NCI-H2171 treated with DMSO at 0.1 percent for 48 hours (cell line): ENCODE measurements around the gene GFRA1.
"Not testable (repeated sequence)": the region's sequence is repeated elsewhere in the genome, so short reads cannot be mapped to it uniquely, and the experiment has no call there.

ENCODE experiments used
- DNase-seq: peaks from one replicate; lab custom pipeline; 2025; lab: John Stamatoyannopoulos, UW

GFRA1 gene

DNA sequence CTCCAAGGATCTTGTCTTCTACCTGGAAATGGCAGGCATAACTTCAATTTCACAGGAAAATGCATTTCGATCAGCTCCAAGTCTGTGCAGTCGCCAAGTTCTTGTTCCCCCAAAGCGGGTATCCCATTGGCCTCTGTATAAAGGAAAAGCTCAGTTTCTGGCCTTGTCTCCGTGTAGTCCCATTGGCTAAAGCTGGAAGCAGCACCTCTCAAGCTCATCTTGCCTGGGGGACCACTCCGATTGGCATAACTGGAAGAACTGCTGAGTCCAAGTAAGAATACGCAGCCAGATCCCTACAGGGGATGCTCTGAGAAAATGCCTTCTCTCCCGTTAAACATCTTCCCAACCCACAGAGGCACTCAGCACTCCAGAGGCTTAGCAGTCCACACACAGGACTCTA, 205.2 kb downstream of the GFRA1 start:
- no peak for DNase-seq

DNA sequence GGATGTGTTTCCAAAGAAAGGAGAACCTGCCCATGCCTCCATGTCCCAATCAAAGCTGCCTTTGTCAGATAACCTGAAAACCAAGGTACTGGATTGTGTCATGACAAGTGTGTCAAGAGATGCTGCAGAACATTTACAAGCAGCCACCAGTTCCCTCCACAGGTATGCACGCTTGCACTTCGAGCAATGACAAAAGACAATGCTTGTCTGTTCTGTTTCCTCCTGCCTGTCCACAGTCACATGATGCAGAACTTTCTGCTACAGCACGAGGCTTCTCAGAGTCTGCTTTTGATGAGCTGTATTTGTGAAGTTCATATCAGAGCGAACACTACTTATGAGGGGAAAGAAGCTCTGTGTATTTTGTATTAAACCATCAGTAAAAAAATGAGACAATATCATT, 209.9 kb downstream of the GFRA1 start:
- DNase-seq, result no peak

DNA sequence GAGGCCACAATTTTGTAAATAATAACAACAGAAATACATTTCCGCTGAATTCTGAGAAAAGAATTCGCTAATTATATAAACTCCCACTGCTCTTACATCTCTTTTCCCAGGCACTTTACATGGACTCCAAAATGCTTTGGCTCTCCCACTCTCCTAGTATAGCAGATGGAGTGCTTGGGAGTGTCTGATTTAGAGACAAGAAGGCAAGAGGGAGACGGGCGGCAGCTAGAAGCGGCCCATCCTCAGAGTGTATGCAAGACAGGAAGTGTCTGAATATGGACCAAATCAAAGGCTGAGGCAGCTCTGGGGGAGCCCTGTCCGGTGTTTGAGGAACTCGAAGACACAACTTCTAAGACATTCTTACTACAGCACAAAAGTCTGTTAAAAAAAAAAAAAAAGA, 212.1 kb downstream of the GFRA1 start:
- no peak for DNase-seq

DNA sequence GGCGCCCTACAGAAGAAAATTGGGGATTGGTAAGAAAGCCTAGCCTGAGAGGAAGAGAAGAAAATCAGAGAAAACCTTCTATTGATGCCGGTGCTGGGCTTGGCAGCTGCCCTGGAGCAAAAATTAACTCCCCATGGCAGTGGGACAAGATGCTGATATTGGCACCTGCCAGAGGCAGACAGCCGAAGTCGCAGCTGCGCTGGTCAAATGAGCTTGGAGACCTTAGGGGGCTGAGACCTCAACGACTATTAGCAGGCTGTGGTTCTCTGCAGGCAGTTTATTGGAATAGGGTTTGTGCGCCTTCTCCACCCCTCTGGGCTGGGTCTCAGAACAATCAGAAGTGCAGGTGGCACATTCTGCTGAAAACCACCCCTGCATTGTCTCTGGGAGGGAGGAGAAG, 213.7 kb downstream of the GFRA1 start:
- DNase-seq, result no peak

DNA sequence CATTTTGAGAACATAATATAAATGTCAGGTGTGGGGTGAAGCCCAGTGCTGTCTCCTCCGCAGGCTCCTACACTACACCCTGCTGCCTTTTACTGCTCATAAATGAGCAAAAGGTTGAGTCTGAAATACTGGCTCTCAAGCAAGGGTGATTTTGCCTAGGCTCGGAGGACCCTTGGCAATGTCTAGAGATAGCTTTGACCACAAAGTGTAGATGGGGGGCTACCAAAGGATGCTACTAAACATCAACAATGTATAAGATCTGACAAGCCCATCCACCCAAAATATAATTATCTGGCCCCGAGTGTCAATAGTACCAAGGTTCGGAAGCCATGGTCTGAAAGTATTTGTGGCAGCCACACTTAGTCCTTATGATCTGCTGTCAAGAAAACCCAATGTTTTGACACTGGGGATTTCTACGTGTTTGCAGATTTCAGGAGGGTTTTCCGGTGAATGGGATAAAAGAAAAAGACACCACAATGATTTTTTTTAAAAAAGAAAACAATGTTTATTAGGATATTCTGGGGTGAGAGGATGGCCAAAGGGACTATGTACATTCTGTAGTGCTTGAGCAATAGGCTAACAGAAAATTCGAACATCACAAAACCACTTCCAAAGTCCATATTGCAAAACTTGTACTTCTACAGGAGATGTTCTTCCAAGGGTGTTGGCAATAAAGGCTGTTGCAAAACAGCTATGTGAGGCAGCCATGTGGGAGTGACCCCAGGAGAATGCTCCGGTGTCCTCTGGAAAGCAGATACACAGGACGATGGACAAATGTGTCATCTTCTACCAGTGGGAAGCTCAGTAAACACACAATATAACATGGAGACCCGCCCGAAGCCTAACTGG, 216.3 kb downstream of the GFRA1 start:
- DNase-seq, result no peak

DNA sequence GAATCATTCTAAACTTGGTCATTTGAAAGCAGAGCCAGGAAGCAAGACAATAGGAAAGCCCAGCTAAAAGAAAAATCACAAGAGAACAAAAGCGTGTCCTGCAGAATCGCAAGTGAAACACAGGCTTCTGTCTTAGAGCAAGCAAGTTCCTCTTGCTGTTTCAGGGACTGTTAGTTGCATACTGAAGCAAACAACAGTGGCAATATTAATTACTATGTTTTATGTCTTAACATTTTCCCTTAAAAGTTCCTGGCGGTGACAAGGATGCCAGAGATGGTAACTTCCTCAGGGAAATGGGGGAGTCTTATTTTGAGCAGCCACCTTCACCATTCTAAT, 217.1 kb downstream of the GFRA1 start:
- DNase-seq, result no peak

DNA sequence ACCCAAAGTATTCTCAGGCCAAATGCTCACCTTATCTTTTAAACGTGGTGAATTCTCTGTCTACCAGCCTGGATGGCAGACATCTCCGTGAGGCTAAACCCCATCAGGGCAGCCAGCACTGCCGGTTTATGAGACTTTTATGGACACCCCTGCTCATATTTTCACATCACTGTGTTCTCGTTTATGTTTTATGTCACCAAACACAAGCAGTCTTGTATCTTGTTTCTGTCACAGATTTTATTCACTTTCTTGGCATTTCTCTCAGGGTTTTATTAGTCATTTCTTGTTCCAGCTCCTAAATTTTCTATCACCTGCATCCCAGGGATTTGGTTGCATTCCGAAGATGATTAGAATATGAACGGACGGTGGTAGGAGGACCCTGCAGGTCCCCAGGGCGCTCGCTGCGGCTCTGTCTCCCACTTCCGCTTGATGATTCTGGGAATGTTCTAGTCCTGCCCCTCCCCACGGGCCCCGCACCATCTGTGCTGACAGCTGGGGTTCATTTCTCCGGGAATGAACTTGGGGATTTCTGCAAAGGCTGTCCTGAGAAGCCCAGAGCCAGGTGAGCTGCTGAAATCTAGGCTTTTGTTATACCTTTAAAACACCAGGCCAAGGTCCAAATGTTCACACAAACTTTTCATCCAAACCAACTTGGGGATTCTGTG, 217.6 kb downstream of the GFRA1 start:
- DNase-seq, result peak; percentile 83

DNA sequence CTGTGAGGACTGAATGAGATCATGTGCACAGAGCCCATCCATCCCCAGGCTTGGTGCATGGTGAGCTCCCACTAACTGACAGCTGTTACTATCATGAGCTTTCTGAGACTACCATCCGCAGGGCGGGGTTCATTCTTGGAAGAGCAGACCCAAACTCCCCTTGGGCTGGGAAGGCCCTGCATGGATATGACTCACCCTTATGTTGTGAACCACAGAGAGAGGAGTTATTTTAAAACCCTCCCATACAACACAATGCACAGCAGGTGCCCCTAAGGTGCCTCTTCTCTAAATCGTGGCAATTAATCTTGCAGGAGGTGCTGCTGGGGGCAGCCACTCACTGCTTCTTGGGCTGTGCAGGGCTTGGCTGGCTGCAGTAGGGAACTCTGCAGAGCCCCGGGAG, 219.1 kb downstream of the GFRA1 start:
- DNase-seq, result peak; percentile 79

DNA sequence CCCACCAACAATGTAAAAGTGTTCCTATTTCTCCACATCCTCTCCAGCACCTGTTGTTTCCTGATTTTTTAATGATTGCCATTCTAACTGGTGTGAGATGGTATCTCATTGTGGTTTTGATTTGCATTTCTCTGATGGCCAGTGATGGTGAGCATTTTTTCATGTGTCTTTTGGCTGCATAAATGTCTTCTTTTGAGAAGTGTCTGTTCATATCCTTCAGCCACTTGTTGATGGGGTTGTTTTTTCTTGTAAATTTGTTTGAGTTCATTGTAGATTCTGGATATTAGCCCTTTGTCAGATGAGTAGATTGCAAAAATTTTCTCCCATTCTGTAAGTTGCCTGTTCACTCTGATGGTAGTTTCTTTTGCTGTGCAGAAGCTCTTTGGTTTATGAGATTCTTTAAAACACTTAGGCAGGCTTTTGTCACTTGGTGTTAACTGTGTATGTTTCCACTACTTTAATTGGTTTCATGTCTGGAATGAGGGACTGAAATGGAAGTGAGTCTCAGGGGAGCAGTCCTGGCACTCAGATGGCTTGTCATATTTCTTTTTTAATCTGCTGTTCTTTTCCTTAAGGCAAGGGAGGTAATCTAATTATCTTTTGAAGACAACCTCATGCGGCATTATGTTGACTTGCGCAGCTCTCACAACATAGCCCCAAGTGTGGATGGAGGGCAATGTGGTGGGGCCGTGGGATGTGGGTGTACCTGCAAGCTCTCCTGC, 219.8 kb downstream of the GFRA1 start:
- DNase-seq, result not testable (repeated sequence)

DNA sequence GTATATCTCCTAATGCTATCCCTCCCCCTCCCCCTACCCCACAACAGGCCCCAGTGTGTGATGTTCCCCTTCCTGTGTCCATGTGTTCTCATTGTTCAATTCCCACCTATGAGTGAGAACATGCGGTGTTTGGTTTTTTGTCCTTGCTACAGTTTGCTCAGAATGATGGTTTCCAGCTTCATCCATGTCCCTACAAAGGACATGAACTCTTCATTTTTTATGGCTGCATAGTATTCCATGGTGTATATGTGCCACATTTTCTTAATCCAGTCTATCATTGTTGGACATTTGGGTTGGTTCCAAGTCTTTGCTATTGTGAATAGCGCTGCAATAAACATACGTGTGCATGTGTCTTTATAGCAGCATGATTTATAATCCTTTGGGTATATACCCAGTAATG, 220.5 kb downstream of the GFRA1 start:
- not testable (repeated sequence) for DNase-seq

DNA sequence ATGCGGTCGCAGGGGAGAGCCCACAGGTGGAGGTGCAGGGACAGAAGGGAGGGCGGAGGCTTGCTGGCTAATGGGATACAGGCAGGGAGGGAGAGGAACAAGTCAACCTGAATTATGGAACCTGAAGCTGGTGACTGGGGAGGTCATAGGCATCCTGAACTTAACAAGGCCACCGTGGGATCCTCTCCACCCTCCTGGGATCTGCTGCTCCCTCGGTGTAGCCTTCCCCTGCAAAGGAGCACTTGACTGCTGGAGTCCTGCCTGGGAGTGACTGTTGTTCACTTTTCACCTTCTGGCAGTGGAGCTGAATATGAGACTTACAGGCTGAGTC, 223.1 kb downstream of the GFRA1 start:
- no peak for DNase-seq

DNA sequence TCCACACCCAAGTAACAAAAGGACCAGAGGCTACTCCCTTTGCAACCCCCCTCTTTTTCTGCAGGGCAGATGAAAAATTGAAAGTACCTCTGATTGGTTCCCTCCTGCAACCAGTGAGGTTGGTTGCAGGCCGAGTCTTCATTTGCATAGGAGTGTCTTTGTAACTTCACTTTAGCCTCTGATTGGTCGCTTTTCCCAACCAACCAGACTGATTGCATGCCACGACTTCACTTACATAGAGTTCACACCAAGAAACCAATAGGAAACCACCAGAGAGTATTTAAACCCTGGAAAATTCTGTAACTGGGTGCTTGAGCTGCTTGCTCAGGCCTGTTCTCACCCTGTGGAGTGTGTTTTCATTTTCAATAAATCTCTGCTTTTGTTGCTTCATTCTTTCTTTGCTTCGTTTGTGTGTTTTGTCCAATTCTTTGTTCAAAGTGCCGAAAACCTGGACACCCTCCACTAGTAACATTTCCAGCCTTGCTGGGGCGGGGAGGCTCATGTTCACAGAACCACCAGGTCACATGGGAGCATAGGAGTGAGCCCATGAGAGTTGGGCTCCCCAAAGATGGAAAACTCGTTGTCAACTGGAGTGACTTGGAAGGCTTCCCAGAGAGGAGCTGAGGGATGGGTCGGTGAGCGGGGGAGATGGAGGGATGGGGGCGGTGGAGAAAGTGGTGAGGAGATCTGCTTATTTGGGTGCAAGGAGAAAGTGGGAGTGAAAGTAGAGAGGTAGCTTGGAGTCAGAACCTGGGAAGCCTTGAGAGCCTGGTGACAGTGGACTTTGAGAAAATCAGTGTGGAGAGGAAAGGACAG, 223.6 kb downstream of the GFRA1 start:
- no peak for DNase-seq

DNA sequence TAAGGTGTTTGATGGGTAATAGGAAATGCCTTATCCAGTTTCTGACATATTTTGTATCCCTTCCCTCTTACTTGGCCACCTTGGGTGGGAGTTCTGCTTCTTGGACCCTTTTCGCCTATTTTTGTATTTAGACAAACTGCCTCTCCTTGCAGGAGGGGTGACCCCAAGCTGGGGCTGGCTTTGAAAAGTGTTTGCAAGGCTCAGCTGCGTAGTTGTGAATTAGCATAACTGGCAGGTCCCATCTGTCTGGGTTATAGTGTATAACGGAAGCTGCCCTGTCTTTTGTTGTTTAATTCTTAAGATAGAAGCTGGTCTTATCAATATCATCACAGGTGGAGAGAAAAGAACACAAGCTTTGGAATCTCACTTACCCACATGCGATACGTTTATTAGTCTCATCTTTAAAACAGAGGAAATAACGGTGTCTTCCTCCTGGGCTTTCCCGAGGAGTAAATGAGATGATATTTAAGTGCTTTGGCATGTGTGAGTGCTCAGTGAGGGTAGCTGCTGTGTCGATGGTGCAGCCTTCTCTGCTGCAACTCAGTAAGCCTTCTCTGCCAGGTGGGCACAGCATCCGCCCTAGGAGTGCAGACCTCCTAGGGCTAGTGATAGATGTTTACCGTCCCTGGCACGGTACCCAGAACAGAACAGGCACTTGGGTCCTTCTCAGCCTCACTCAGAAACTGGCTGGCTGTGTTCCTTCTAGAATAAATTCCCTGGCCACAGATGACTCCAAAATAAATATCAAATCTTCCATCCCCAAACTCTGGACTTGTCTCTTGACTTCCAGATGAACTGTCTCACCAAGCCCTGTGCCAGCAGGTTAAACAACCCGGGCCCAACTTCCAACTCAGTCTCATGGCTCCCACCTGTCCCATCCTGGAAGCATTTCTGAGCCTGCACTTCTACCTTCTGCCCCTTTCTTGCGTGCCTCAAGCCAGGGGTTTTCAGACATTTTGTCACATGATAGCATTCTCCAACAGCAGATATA, 227.3 kb downstream of the GFRA1 start:
- no peak for DNase-seq

DNA sequence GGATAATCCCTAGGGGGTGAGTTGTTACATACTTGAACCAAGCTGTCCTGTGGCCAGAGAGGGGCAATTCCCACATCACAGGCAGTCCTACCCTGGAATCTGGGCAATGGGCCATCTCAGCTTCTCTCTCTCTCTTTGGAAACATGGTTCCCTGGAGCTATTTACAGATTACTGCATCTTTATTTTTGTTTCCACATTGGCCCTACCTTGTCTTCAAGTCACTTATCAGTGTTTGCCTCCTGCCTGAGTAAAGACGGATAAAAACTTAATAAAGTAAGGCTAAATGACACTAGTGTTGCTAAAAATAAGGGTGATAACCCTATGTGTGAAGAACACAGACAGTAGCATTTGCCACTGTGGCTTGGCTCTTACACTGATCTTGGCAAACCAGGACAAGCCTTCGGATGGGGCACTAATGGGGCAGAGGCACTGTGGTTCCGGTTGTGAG, 228.2 kb downstream of the GFRA1 start:
- DNase-seq, result no peak

DNA sequence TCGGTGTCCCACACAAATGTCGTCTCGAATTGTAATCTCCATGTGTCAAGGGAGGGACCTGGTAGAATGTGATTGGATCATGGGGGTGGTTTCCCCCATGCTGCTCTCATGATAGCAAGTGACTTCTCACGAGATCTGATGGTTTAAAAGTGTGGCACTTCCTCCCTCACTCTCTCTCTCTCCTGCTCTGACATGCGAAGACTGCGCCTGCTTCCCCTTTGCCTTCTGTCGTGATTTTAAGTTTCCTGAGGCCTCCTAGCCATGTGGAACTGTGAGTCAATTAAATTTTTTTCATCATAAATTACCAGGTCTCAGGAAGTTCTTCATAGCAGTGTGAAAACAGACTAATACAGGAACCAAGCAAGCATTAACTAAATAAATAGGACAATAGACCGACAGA, 229.1 kb downstream of the GFRA1 start:
- DNase-seq, result peak; percentile 65

DNA sequence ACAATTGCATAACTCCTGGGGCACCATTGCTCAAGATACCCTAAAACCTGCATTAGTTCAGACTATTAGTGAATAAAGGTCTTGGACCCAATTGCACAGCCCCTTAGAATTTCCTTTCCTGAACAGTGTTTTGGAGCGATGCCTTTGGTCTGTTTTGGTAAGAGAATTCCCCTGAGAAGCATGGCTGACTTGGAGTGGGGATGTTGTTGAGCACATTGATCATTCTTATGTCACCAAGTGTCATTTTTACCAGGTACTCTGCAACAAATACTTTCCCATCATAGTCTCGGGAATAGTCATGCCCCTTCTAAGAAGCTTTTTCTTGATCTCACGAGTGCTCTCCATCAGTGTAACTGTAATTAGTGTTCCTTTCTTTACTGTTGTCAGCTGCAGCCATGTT, 229.7 kb downstream of the GFRA1 start:
- DNase-seq, result no peak

DNA sequence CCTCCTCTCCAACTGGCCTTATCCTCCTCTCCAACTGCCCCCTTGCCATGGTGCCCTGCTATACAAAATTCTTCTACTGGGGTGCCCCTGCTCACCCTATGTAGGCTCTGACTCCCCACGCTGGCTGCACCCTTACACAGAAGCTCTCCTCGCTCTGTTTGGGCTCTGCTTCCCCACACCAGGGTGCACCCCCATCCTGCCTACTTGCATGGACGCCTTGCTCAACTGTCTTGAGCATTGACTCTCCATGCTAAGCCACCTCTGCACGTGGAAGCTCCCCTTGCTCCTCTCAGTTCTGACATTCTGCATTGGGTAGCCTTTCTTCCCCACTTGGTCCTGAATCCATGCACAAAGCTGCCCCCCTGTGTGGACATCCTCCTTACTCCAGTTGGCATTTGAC, 231.1 kb downstream of the GFRA1 start:
- DNase-seq, result no peak

DNA sequence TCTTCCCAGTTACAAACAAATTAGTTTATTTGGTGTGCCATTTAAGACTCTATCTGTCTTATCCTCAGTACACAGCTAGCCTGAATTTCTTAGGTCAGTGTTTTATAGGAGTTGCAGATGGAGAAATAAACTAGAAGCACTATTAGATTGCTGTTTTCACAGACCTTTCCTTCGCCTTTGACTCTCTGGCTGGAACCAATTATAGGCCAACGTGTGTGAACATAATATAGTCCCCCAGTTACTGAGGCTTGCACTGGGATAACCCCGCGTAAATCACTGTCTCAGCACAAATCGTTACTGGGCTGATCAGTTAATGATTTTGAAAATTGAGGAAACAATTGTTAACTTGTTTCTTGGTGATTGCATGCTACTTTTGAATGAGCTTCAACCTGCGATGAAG, 233.4 kb downstream of the GFRA1 start:
- DNase-seq, result no peak

DNA sequence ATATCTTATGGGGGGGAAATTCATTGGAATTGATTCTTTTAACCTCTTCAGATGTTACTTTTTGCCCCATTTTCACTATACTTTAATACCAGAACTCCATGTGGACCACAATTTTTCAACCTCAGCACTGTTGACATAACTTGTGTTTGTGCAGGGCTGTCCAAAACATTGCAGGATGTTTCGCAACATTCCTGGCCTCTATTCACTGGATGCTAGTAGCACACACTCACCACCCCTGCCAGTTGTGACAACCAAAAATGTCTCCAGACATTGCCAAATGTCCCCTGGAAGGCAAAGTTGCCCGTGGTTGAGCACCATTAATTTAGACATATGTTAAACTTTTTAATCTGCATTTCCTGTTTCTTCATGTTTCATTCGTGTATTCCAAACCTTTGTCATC, 234.7 kb downstream of the GFRA1 start:
- no peak for DNase-seq

DNA sequence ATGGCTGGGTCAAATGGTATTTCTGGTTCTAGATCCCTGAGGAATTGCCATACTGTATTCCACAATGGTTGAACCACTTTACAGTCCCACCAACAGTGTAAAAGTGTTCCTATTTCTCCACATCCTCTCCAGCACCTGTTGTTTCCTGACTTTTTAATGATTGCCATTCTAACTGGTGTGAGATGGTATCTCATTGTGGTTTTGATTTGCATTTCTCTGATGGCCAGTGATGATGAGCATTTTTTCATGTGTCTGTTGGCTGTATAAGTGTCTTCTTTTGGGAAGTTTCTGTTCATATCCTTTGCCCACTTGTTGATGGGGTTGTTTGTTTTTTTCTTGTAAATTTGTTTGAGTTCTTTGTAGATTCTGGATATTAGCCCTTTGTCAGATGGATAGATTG, 237.6 kb downstream of the GFRA1 start:
- DNase-seq, result not testable (repeated sequence)

DNA sequence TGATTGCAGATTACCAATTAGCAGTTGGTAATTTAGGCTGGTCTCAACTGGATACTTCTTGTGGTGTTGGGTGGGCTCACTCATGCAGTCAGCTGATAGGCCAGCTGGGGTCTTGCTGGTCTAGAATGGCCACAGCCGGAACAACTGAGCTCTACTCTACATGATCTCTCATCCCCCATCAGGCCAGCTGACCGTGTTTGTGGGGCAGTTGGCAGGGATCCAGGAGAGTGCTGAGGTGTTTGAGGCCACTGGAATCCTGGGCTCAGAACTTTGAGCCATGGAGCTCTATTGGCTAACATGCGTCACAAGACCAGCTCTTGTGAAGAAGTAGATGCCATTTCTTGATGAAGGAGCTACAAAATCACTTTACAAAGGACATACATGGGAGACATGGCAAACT, 242.4 kb downstream of the GFRA1 start:
- DNase-seq, result no peak
